Measurements from ENCODE around the gene POC1A. TPM values are rescaled to one million over a fixed set of nuclear protein-coding genes. Genes with fewer than 3 reads are reported as not detected.

POC1A gene
- polyA plus RNA-seq, 1 of the 3 experiments (the other 2 are of a cell fraction): 11.7 TPM

DNA sequence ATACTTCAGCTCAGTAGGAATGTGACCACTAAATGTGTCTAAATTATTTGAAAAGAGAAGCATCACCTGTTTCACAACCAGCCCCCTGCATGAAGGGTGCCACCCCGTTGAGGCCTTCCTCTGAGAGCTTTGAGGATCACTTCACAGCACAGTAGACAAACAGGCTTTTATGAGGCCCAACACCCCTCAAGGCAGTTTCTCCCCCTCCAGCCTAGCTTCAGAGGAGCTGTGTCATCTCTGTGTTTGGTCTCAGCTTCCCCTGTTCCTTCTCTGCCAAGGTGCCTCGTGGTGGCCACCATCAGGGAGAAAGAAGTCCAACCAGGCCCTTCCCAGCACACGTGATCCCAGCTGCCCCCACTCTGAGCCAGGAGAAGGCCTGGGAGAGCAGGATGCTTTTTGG lies 76.3 kb downstream of the POC1A start:
- Histone ChIP-seq H3F3A (replicated peaks; ENCODE audit: insufficient read depth) (no peaks in the 10 kb centered on the region), H3K27ac (ENCODE audit: low read depth in 2 of 2, low read length in 1 of 2) (peak overlapping the region in 1 of 2 experiments; percentile 34; a peak in 1 of 4 replicates), H4K20me1 (ENCODE audit: insufficient read depth) (no peaks in the 10 kb centered on the region), H3K4me3 (ENCODE audit: low read depth in 2 of 2, low read length in 1 of 2) (no peak overlapping the region), H3K4me2 (no peak overlapping the region), H3K9me3 (no peaks in the 10 kb centered on the region), H3K9me2 (no peaks in the 10 kb centered on the region), H3K9ac (no peak overlapping the region), H2AFZ (ENCODE audit: low read depth) (no peak overlapping the region), H3K36me3 (replicated peaks in 1 of 2; ENCODE audit: control insufficient read depth in 1 of 2, insufficient read depth in 2 of 2, low read length in 1 of 2) (peaks cover 0 to 3% of the 10 kb centered on the region in 2 experiments), H3K4me1 (ENCODE audit: control insufficient read depth in 1 of 2, insufficient read depth in 2 of 2, low read depth in 1 of 2, low read length in 1 of 2) (peaks cover 0 to 23% of the 10 kb centered on the region in 2 experiments; a peak in 1 of 4 replicates), H3K79me2 (ENCODE audit: insufficient read depth) (no peaks in the 10 kb centered on the region), H3K27me3 (ENCODE audit: insufficient read depth) (no peaks in the 10 kb centered on the region)
- CTCF ChIA-PET: interaction anchor here (1.0 to 2.0 kb wide), 4 partner anchors 9 to 359 kb away, joined by 3 to 8 read pairs (median 4); no protein-coding TSS in a partner anchor
- no peak for DNase-seq
- 92% methylated on average over 2 of the region's 3 CpGs for WGBS (ENCODE audit: low lambda C conversion rate)
- no peak for TF ChIP-seq USF1 (IDR thresholded peaks at IDR 0.05; ENCODE audit: borderline replicate concordance, low read depth)
- no peak for TF ChIP-seq FOSL2 (IDR thresholded peaks at IDR 0.05; ENCODE audit: borderline replicate concordance, low read depth)
- TF ChIP-seq YY1 (IDR thresholded peaks at IDR 0.05; ENCODE audit: low read depth): no peak
- no peak for TF ChIP-seq EP300 (IDR thresholded peaks at IDR 0.05; ENCODE audit: borderline replicate concordance in 1 of 2, low read depth in 1 of 2, low read length in 1 of 2)
- TF ChIP-seq, protein P1, sequence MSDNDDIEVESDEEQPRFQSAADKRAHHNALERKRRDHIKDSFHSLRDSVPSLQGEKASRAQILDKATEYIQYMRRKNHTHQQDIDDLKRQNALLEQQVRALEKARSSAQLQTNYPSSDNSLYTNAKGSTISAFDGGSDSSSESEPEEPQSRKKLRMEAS (IDR thresholded peaks at IDR 0.05; ENCODE audit: low read depth): no peak
- no peak for TF ChIP-seq SIN3A (IDR thresholded peaks at IDR 0.05; ENCODE audit: borderline replicate concordance, low read depth, low read length)
- TF ChIP-seq, protein P2, sequence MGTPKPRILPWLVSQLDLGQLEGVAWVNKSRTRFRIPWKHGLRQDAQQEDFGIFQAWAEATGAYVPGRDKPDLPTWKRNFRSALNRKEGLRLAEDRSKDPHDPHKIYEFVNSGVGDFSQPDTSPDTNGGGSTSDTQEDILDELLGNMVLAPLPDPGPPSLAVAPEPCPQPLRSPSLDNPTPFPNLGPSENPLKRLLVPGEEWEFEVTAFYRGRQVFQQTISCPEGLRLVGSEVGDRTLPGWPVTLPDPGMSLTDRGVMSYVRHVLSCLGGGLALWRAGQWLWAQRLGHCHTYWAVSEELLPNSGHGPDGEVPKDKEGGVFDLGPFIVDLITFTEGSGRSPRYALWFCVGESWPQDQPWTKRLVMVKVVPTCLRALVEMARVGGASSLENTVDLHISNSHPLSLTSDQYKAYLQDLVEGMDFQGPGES (IDR thresholded peaks at IDR 0.05; ENCODE audit: low read depth, low read length): no peak
- no peak for TF ChIP-seq MEF2A (IDR thresholded peaks at IDR 0.05; ENCODE audit: borderline replicate concordance, low read depth)
- TF ChIP-seq, protein P3, sequence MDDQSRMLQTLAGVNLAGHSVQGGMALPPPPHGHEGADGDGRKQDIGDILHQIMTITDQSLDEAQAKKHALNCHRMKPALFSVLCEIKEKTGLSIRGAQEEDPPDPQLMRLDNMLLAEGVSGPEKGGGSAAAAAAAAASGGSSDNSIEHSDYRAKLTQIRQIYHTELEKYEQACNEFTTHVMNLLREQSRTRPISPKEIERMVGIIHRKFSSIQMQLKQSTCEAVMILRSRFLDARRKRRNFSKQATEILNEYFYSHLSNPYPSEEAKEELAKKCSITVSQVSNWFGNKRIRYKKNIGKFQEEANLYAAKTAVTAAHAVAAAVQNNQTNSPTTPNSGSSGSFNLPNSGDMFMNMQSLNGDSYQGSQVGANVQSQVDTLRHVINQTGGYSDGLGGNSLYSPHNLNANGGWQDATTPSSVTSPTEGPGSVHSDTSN (IDR thresholded peaks at IDR 0.05): no peak
- POLR2A ChIA-PET: interaction anchor here (0.7 kb wide), 1 partner anchor 9 kb away, joined by 3 read pairs; no protein-coding TSS in a partner anchor

DNA sequence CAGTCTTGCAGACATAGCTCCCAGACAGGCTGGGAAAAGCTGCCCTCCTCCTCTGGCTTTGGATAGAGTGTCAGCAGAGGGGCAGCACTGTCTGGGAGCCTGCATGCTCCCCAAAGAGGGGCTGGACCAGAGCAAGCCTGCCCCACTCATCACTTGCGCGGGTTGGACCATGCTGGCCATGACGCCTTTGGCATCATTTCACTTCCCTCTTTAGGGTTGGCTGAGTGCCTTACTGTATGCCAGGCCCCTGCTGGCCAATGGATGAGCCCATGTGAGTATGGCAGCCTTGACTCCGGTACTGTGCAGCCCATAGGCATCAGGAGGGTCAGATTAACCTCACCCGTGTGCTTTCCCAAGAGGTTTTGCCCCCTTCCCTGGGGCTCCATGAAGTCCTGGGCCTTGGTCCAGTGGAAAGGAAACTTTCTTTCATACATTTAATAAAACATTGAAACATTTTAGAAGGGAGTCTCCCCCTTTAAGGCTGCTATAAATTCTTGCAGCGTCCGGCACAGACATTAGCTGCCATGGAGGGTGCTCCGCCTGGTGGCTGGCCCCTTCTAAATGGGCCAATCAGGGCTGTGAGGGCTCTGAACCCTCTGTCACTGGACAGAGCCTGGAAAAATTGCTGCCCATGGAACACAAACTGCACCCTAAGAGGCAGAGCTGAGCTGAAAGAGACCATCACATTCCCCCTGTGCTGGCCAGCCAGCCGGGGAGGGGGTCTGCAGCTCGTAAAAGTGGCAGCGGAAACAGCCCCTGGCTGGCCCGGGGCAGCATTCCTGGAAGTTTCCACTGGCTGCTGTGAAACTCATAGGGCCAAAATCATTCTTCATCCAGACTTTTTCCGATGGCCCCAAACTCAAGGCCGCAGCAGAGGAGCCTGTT lies 77.1 kb downstream of the POC1A start:
- Histone ChIP-seq H4K20me1 (ENCODE audit: insufficient read depth) (no peaks in the 10 kb centered on the region), H3K27ac (ENCODE audit: low read depth in 2 of 2, low read length in 1 of 2) (peak overlapping the region in 1 of 2 experiments; percentile 39; a peak in 1 of 4 replicates), H3K36me3 (replicated peaks in 1 of 2; ENCODE audit: control insufficient read depth in 1 of 2, insufficient read depth in 2 of 2, low read length in 1 of 2) (peaks cover 0 to 3% of the 10 kb centered on the region in 2 experiments), H3K4me3 (ENCODE audit: low read depth in 2 of 2, low read length in 1 of 2) (no peak overlapping the region), H3K27me3 (ENCODE audit: insufficient read depth) (no peaks in the 10 kb centered on the region), H3K4me2 (no peak overlapping the region), H3K9ac (no peak overlapping the region), H3K79me2 (ENCODE audit: insufficient read depth) (no peaks in the 10 kb centered on the region), H3F3A (replicated peaks; ENCODE audit: insufficient read depth) (no peaks in the 10 kb centered on the region), H3K9me3 (no peaks in the 10 kb centered on the region), H3K9me2 (no peaks in the 10 kb centered on the region), H3K4me1 (ENCODE audit: control insufficient read depth in 1 of 2, insufficient read depth in 2 of 2, low read depth in 1 of 2, low read length in 1 of 2) (peaks cover 0 to 24% of the 10 kb centered on the region in 2 experiments; a peak in 1 of 4 replicates), H2AFZ (ENCODE audit: low read depth) (no peak overlapping the region)
- POLR2A ChIA-PET: interaction anchor here (0.7 to 1.1 kb wide), 2 partner anchors 8 to 20 kb away, joined by 3 to 5 read pairs; no protein-coding TSS in a partner anchor
- CTCF ChIA-PET: interaction anchor here (0.8 to 2.0 kb wide), 6 partner anchors 8 to 73 kb away, joined by 3 to 8 read pairs (median 4); partner anchors contain the start of gene DUSP7
- DNase-seq: no peak
- WGBS (ENCODE audit: low lambda C conversion rate): 95% methylated on average over 10 of the region's 14 CpGs
- TF ChIP-seq, protein P4, sequence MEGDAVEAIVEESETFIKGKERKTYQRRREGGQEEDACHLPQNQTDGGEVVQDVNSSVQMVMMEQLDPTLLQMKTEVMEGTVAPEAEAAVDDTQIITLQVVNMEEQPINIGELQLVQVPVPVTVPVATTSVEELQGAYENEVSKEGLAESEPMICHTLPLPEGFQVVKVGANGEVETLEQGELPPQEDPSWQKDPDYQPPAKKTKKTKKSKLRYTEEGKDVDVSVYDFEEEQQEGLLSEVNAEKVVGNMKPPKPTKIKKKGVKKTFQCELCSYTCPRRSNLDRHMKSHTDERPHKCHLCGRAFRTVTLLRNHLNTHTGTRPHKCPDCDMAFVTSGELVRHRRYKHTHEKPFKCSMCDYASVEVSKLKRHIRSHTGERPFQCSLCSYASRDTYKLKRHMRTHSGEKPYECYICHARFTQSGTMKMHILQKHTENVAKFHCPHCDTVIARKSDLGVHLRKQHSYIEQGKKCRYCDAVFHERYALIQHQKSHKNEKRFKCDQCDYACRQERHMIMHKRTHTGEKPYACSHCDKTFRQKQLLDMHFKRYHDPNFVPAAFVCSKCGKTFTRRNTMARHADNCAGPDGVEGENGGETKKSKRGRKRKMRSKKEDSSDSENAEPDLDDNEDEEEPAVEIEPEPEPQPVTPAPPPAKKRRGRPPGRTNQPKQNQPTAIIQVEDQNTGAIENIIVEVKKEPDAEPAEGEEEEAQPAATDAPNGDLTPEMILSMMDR (IDR thresholded peaks at IDR 0.05): no peak
- TF ChIP-seq, protein P1 (IDR thresholded peaks at IDR 0.05; ENCODE audit: low read depth): no peak
- TF ChIP-seq, protein P3 (IDR thresholded peaks at IDR 0.05): no peak
- TF ChIP-seq NFIC (IDR thresholded peaks at IDR 0.05; ENCODE audit: borderline replicate concordance): no peak
- no peak for TF ChIP-seq SIN3A (IDR thresholded peaks at IDR 0.05; ENCODE audit: borderline replicate concordance, low read depth, low read length)
- no peak for TF ChIP-seq SMC3 (IDR thresholded peaks at IDR 0.05; ENCODE audit: low read depth, low read length)
- TF ChIP-seq, protein P2 (IDR thresholded peaks at IDR 0.05; ENCODE audit: low read depth, low read length): no peak
- no peak for TF ChIP-seq RXRA (IDR thresholded peaks at IDR 0.05; ENCODE audit: borderline replicate concordance, low read depth)
- TF ChIP-seq NRF1 (IDR thresholded peaks at IDR 0.05; ENCODE audit: low read depth, low read length): no peak
